ENCODE results near the gene ADSS2.

DNA sequence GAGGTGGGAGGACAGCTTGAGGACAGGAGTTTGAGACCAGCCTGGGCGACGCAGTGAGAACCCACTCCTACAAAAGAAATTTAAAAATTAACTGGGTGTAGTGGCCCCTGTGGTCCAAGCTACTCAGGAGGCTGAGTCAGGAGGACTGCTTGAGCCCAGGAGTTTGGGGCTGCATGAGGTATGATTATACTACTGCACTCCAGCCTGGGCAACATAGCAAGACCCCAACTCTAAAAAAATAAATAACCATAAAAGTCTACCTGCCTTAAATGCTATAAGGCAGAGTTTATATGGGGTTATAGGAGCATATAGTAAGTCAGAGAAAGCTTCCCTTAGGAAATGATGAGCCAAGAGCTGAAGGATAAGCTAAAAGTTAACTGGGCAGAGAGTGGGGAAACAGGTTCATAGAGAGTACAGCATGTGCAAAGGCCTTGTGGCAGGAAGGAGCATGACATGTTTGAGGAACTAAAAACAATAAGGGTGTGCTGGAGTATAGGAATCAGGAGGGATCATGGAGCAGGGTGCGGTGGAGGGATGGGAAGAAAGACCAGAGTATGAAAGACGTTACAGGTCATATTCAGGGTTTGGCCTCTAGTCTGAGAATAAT lies 68.3 kb downstream of the ADSS2 start:
- TF ChIP-seq, protein P1, sequence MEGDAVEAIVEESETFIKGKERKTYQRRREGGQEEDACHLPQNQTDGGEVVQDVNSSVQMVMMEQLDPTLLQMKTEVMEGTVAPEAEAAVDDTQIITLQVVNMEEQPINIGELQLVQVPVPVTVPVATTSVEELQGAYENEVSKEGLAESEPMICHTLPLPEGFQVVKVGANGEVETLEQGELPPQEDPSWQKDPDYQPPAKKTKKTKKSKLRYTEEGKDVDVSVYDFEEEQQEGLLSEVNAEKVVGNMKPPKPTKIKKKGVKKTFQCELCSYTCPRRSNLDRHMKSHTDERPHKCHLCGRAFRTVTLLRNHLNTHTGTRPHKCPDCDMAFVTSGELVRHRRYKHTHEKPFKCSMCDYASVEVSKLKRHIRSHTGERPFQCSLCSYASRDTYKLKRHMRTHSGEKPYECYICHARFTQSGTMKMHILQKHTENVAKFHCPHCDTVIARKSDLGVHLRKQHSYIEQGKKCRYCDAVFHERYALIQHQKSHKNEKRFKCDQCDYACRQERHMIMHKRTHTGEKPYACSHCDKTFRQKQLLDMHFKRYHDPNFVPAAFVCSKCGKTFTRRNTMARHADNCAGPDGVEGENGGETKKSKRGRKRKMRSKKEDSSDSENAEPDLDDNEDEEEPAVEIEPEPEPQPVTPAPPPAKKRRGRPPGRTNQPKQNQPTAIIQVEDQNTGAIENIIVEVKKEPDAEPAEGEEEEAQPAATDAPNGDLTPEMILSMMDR (IDR thresholded peaks at IDR 0.05), result peak in 1 of 12 donors; percentile 13
- TF ChIP-seq POLR2A (IDR thresholded peaks at IDR 0.05), result no peak

Data from heart left ventricle (tissue), 13 donors.